ENCODE results near the gene NT5C2. TPM values are rescaled to one million over a fixed set of nuclear protein-coding genes. Genes with fewer than 3 reads are reported as not detected.

The NT5C2 gene
- total and polyA plus RNA-seq, 2 donors (not counting 1 experiment from before 2014, with no cell fraction given), result 38.6 to 80.8 TPM

GRCh38 chr10:103069453-103070331 lies 123.4 kb downstream of the NT5C2 start:
- peaks cover 33% of the 10 kb centered on the region for H3K4me1 Mint-ChIP-seq
- Histone ChIP-seq H3K4me2 (replicated peaks; ENCODE audit: low read depth, low read length, poor library complexity, severe bottlenecking) (peak overlapping the region; percentile 65), H4K20me1 (ENCODE audit: control insufficient read depth, insufficient read depth, low read length, poor library complexity, severe bottlenecking) (no peaks in the 10 kb centered on the region), H2AFZ (ENCODE audit: insufficient read depth, low read depth, low read length, poor library complexity, severe bottlenecking) (peak overlapping the region; percentile 59), H3K36me3 (replicated peaks in 1 of 2; ENCODE audit: control extremely low read depth in 1 of 2, control insufficient read depth in 1 of 2, extremely low read depth in 1 of 2, insufficient read depth in 2 of 2, low read length in 1 of 2) (peaks cover 0 to 5% of the 10 kb centered on the region in 2 experiments), H3K27me3 (replicated peaks in 1 of 4; ENCODE audit: control extremely low read depth in 1 of 4, control insufficient read depth in 3 of 4, insufficient read depth in 4 of 4, low read length in 3 of 4) (no peaks in the 10 kb centered on the region), H3K27ac (ENCODE audit: low read length in 2 of 2) (peak overlapping the region; percentile 50 to 73), H3K9me3 (ENCODE audit: control extremely low read depth in 1 of 3, control insufficient read depth in 2 of 3, insufficient read depth in 1 of 3, low read length in 2 of 3) (no peaks in the 10 kb centered on the region), H3K4me3 (ENCODE audit: control extremely low read depth in 1 of 5, extremely low read depth in 1 of 5, insufficient read depth in 1 of 5, low read depth in 2 of 5, low read length in 4 of 5) (peak overlapping the region in 1 of 5 experiments; percentile 39), H3K4me1 (ENCODE audit: control insufficient read depth in 2 of 2, insufficient read depth in 2 of 2, low read length in 2 of 2) (peaks cover 26% of the 10 kb centered on the region in 2 donors), H3K79me2 (ENCODE audit: control insufficient read depth, insufficient read depth, low read length) (no peaks in the 10 kb centered on the region), H3K9ac (ENCODE audit: low read length) (peak overlapping the region; percentile 43)
- peak overlapping the region; percentile 64 for H3K4me3 Mint-ChIP-seq
- intact Hi-C loops (cut with micrococcal nuclease), result loop anchor here (1.0 to 10.0 kb wide), 2 partner anchors 175 to 265 kb away; no protein-coding TSS in a partner anchor
- TF ChIP-seq EZH2 (IDR thresholded peaks at IDR 0.05; ENCODE audit: borderline replicate concordance, insufficient read depth, low read depth, low read length, poor library complexity, severe bottlenecking) (no peak), CTCF (IDR thresholded peaks at IDR 0.05) (peak; percentile 80)
- CTCF ChIA-PET, result interaction anchor here (0.7 to 4.7 kb wide), 10 partner anchors 15 to 233 kb away, joined by 3 to 49 read pairs (median 3); partner anchors contain the start of genes CNNM2 and CYP17A1
- DNase-seq, result peak; percentile 82
- peak; percentile 80 for ATAC-seq (ENCODE audit: low read depth)
- POLR2A ChIA-PET, result no interaction called here
- 18% methylated on average over 15 of the region's 16 CpGs for WGBS (ENCODE audit: insufficient coverage)
- H3K27me3 Mint-ChIP-seq, result no peaks in the 10 kb centered on the region
- peak overlapping the region; percentile 67 for H3K27ac Mint-ChIP-seq
- no peaks in the 10 kb centered on the region for H3K9me3 Mint-ChIP-seq (ENCODE audit: insufficient read depth)

GRCh38 chr10:103067956-103068355 lies 125.1 kb downstream of the NT5C2 start:
- Histone ChIP-seq H3K4me2 (replicated peaks; ENCODE audit: low read depth, low read length, poor library complexity, severe bottlenecking) (no peak overlapping the region), H3K4me3 (ENCODE audit: control extremely low read depth in 1 of 5, extremely low read depth in 1 of 5, insufficient read depth in 1 of 5, low read depth in 2 of 5, low read length in 4 of 5) (no peak overlapping the region), H3K9me3 (ENCODE audit: control extremely low read depth in 1 of 3, control insufficient read depth in 2 of 3, insufficient read depth in 1 of 3, low read length in 2 of 3) (no peaks in the 10 kb centered on the region), H3K27ac (ENCODE audit: low read length in 2 of 2) (no peak overlapping the region), H3K9ac (ENCODE audit: low read length) (no peak overlapping the region), H3K27me3 (replicated peaks in 1 of 4; ENCODE audit: control extremely low read depth in 1 of 4, control insufficient read depth in 3 of 4, insufficient read depth in 4 of 4, low read length in 3 of 4) (no peaks in the 10 kb centered on the region), H3K36me3 (replicated peaks in 1 of 2; ENCODE audit: control extremely low read depth in 1 of 2, control insufficient read depth in 1 of 2, extremely low read depth in 1 of 2, insufficient read depth in 2 of 2, low read length in 1 of 2) (peaks cover 0 to 5% of the 10 kb centered on the region in 2 experiments), H3K4me1 (ENCODE audit: control insufficient read depth in 2 of 2, insufficient read depth in 2 of 2, low read length in 2 of 2) (peaks cover 26% of the 10 kb centered on the region in 2 donors), H2AFZ (ENCODE audit: insufficient read depth, low read depth, low read length, poor library complexity, severe bottlenecking) (no peak overlapping the region), H3K79me2 (ENCODE audit: control insufficient read depth, insufficient read depth, low read length) (no peaks in the 10 kb centered on the region), H4K20me1 (ENCODE audit: control insufficient read depth, insufficient read depth, low read length, poor library complexity, severe bottlenecking) (no peaks in the 10 kb centered on the region)
- H3K4me3 Mint-ChIP-seq, result no peak overlapping the region
- intact Hi-C loops (cut with micrococcal nuclease), result loop anchor here (10.0 kb wide), 1 partner anchor 267 kb away; no protein-coding TSS in a partner anchor
- TF ChIP-seq CTCF (IDR thresholded peaks at IDR 0.05) (no peak), EZH2 (IDR thresholded peaks at IDR 0.05; ENCODE audit: borderline replicate concordance, insufficient read depth, low read depth, low read length, poor library complexity, severe bottlenecking) (no peak)
- ChIA-PET POLR2A (no interaction called here), CTCF (interaction anchor here (1.3 to 4.7 kb wide), 3 partner anchors 9 to 232 kb away, joined by 3 to 49 read pairs (median 23); partner anchors contain the start of genes CNNM2 and CYP17A1)
- no peak for ATAC-seq (ENCODE audit: low read depth)
- no peak for DNase-seq
- no peaks in the 10 kb centered on the region for H3K9me3 Mint-ChIP-seq (ENCODE audit: insufficient read depth)
- peaks cover 33% of the 10 kb centered on the region for H3K4me1 Mint-ChIP-seq
- H3K27ac Mint-ChIP-seq, result no peak overlapping the region
- WGBS (ENCODE audit: insufficient coverage), result 94% methylated on average over 5 of the region's 6 CpGs
- no peaks in the 10 kb centered on the region for H3K27me3 Mint-ChIP-seq

Data from B cell (primary cell).